SH-SY5Y (cell line): ENCODE measurements around the gene SCAPER.

Experiments
- GATA2 ChIP-seq: IDR thresholded peaks from 2 replicates; pipeline ENCODE4 v1.6.1; 2011; ENCODE audit warnings: mild to moderate bottlenecking, low read depth, low read length
- GATA3 ChIP-seq: IDR thresholded peaks from 2 replicates; pipeline ENCODE4 v1.6.1; 2011; ENCODE audit warnings: low read depth, mild to moderate bottlenecking, low read length, moderate library complexity

- TF ChIP-seq GATA3 (no peak), GATA2 (no peak)
Observed at GRCh38 chr15:76772776-76773175, 132.4 kb downstream of the SCAPER start.
